Brain microvascular endothelial cell (primary cell): ENCODE results near the gene SUCLG2.

Experiments
- DNase-seq: peaks from one replicate; pipeline ENCODE4 v3.0.0-alpha.2; 2020
- H3K27ac ChIP-seq: fragments of 250-450 bp; sonication (Bioruptor Pico); 2 replicates; pipeline ENCODE4 v1.5.1; 2020; ENCODE audit warnings: mild to moderate bottlenecking, moderate library complexity
- H3K27me3 ChIP-seq: fragments of 250-450 bp; sonication (Bioruptor Pico); replicated peaks from 2 replicates; pipeline ENCODE4 v1.5.1; 2020; ENCODE audit warnings: mild to moderate bottlenecking
- H3K36me3 ChIP-seq: fragments of 250-450 bp; sonication (Bioruptor Pico); replicated peaks from 2 replicates; pipeline ENCODE4 v1.5.1; 2020; ENCODE audit warnings: mild to moderate bottlenecking
- H3K4me3 ChIP-seq: 2 replicates; pipeline ENCODE4 v1.5.1; 2011; ENCODE audit warnings: low read depth, mild to moderate bottlenecking, control low read depth, low read length, moderate library complexity
- CTCF ChIP-seq: IDR thresholded peaks from 2 replicates; pipeline ENCODE4 v1.5.1; 2011; ENCODE audit warnings: low read depth, mild to moderate bottlenecking, moderate library complexity, low read length, control low read depth, inconsistent platforms; ENCODE audit errors: missing control alignments
- in situ Hi-C: cut with HindIII; loops from 2 replicates; pipeline ENCODE4 v1.10.0; 2017; ENCODE audit warnings: low sequenced_read_pairs, low pct_ligation_motif_present

The SUCLG2 gene, protein sequence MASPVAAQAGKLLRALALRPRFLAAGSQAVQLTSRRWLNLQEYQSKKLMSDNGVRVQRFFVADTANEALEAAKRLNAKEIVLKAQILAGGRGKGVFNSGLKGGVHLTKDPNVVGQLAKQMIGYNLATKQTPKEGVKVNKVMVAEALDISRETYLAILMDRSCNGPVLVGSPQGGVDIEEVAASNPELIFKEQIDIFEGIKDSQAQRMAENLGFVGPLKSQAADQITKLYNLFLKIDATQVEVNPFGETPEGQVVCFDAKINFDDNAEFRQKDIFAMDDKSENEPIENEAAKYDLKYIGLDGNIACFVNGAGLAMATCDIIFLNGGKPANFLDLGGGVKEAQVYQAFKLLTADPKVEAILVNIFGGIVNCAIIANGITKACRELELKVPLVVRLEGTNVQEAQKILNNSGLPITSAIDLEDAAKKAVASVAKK

DNA sequence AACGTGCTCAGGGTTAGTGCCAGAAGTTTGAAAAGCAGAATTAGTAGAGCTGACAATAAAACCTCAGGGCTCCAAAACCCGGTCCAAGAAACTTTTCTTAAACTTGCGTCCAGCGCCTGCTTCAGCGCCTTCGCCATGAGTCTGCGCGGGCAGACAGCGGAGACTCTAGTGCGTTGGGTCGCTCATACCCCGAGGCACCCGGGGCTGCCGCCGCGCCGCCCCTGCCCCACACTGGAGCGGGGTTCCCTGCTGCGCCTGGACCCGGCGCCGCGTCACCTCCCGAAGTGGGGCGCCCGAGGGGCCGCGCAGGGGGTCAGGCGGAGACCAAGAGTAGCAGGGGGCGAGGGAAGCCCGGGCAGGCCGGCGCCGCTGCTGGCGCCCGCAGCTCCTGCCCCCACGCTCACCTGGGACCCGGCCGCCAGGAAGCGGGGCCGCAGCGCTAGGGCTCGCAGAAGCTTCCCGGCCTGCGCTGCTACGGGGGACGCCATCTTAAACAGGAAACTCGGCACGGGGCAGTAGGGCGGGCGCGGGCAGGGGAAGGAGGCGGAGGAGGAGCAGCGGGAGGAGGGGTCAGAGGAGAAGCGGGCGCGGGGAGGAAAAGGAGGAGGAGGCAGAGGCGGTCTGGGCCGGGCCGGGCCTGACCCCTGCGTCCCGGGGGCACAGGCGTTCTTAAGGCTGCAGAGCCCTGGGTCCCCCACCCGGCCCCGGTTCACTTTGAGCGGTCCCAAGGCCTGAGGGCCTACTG is at the start of gene SUCLG2:
TSS of gene SUCLG2 (minus strand) at position 514 of the 745 bp plus-strand sequence. CDS start at position 488, 26 bp downstream.
- in situ Hi-C loops = no loop called here
- H3K4me3 ChIP-seq = peak within 1 kb of the TSS; percentile 73
- peak; percentile 83 for DNase-seq
- H3K27me3 ChIP-seq = no peaks in the 10 kb centered on the region
- peak within 1 kb of the TSS; percentile 87 for H3K27ac ChIP-seq
- TF ChIP-seq CTCF = no peak
- H3K36me3 ChIP-seq = no peaks in the 10 kb centered on the region

DNA sequence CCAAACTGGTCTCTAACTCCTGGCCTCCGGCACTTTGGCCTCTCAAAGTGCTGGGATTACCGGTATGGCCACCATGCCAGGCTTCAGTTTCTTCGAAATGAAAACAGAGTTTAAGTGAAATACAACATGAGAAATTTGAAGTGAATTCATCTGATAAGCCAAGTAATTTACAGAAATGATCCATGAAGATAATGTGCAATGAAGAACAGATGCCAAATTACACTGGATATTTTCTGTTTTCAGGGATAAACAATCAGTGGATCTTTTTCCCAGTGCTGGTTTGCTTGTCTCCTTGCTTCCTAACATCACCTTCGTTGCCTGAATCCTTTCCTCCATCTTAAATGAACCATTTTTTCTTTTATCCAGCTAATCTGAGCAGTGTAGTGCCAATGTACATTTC is 46.2 kb upstream of the SUCLG2 start:
- Histone ChIP-seq H3K27ac (no peak overlapping the region), H3K4me3 (no peak overlapping the region), H3K36me3 (no peaks in the 10 kb centered on the region), H3K27me3 (no peaks in the 10 kb centered on the region)
- in situ Hi-C loops = no loop called here
- TF ChIP-seq CTCF = no peak
- DNase-seq = no peak

- in situ Hi-C loops = no loop called here
- no peak for TF ChIP-seq CTCF
- no peaks in the 10 kb centered on the region for H3K27me3 ChIP-seq
- H3K36me3 ChIP-seq = no peaks in the 10 kb centered on the region
- H3K27ac ChIP-seq = no peak overlapping the region
- no peak overlapping the region for H3K4me3 ChIP-seq
- no peak for DNase-seq
Observed at GRCh38 chr3:67699882-67700281, 45.5 kb upstream of the SUCLG2 start.

DNA sequence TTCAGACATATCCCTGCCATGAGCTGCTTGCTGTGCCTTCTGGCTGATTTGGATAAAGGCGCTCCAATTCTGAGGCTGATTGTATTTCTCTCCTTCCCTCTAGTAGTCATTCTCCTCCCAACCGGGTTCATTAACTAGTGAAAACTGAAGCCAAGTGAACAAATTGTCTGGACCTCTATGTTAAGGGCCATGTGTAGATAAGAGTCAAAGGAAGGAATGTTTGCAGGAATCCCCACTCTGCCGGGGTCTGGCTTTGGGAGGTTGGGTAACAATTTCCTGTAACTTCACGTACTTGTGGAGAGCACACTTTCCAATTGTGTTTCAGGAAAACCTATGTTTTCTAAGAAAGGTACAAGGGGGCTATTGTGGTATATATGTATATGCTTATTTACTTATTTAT is 38.2 kb upstream of the SUCLG2 start:
- Histone ChIP-seq H3K27ac (no peak overlapping the region), H3K27me3 (no peaks in the 10 kb centered on the region), H3K36me3 (no peaks in the 10 kb centered on the region), H3K4me3 (no peak overlapping the region)
- DNase-seq = peak; percentile 10
- TF ChIP-seq CTCF = no peak
- in situ Hi-C loops = no loop called here

DNA sequence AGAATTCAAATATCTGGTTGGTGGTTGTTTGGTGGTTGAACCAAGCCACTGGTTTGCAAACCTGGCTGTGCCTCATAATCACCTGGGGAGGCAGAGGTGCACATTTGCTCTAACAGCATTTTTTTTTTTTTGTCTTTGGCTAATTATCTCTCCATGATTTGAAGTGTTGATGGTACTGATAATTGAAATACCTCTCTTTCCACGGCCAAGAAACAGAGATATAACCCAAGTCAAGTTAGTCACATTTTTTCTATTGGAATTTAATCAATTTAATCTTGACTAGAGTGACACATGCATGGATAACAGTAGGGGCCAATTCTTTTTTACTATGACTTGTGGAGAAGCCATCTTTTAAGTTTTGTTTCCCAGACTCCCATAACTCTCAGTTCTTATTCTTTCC is 37.5 kb upstream of the SUCLG2 start:
- Histone ChIP-seq H3K27ac (no peak overlapping the region), H3K27me3 (no peaks in the 10 kb centered on the region), H3K4me3 (no peak overlapping the region), H3K36me3 (no peaks in the 10 kb centered on the region)
- in situ Hi-C loops = no loop called here
- no peak for DNase-seq
- no peak for TF ChIP-seq CTCF
